GM23248 (cell line): ENCODE results near the gene CEP350. TPM values are rescaled to one million over a fixed set of nuclear protein-coding genes. Genes with fewer than 3 reads are reported as not detected.
A peak's percentile ranks its signal among the peaks of the same experiment; 100 is the strongest.

ENCODE experiments used
- DNase-seq: peaks from one replicate; pipeline ENCODE4 v3.0.0-alpha.2; 2015
- H2AFZ ChIP-seq: fragments of 200-600 bp; sonication (generic); 2 replicates; pipeline ENCODE4 v1.6.1; 2016; ENCODE audit warnings: antibody characterized with exemption
- H3F3A ChIP-seq: fragments of 200-600 bp; sonication (generic); 2 replicates; pipeline ENCODE4 v1.6.1; 2016; ENCODE audit warnings: mild to moderate bottlenecking, antibody characterized with exemption, mixed run types; ENCODE audit not compliant: insufficient read depth
- H3K27ac ChIP-seq: fragments of 200-600 bp; sonication (generic); 2 replicates; pipeline ENCODE4 v1.5.1; 2016; ENCODE audit warnings: mild to moderate bottlenecking
- H3K27me3 ChIP-seq: fragments of 200-600 bp; sonication (generic); replicated peaks from 2 replicates; pipeline ENCODE4 v1.6.1; 2016; ENCODE audit warnings: mild to moderate bottlenecking; ENCODE audit not compliant: insufficient read depth
- H3K36me3 ChIP-seq: fragments of 200-600 bp; sonication (generic); 2 replicates; pipeline ENCODE4 v1.6.1; 2016; ENCODE audit warnings: low read depth, mild to moderate bottlenecking
- H3K4me1 ChIP-seq: fragments of 200-600 bp; sonication (generic); 2 replicates; pipeline ENCODE4 v1.6.1; 2016; ENCODE audit warnings: mild to moderate bottlenecking; ENCODE audit not compliant: insufficient read depth
- H3K4me2 ChIP-seq: fragments of 200-600 bp; sonication (generic); one replicate; pipeline ENCODE4 v1.6.1; 2016; ENCODE audit warnings: mild to moderate bottlenecking; ENCODE audit not compliant: unreplicated experiment
- H3K4me3 ChIP-seq: fragments of 200-600 bp; sonication (generic); 2 replicates; pipeline ENCODE4 v1.5.1; 2016; ENCODE audit warnings: mild to moderate bottlenecking
- H3K79me2 ChIP-seq: fragments of 200-600 bp; sonication (generic); 2 replicates; pipeline ENCODE4 v1.6.1; 2016; ENCODE audit warnings: mild to moderate bottlenecking; ENCODE audit not compliant: insufficient read depth
- H3K9ac ChIP-seq: fragments of 200-600 bp; sonication (generic); 2 replicates; pipeline ENCODE4 v1.6.1; 2016; ENCODE audit warnings: mild to moderate bottlenecking
- H3K9me2 ChIP-seq: fragments of 200-600 bp; sonication (generic); 2 replicates; pipeline ENCODE4 v1.6.1; 2016; ENCODE audit warnings: mixed run types, mild to moderate bottlenecking, moderate library complexity; ENCODE audit not compliant: insufficient read depth
- H3K9me3 ChIP-seq: fragments of 200-600 bp; sonication (generic); one replicate; pipeline ENCODE4 v1.6.1; 2017; ENCODE audit warnings: low read depth
- H4K20me1 ChIP-seq: fragments of 200-600 bp; sonication (generic); 2 replicates; pipeline ENCODE4 v1.6.0; 2016; ENCODE audit not compliant: insufficient read depth
- EZH2 ChIP-seq: fragments of 200-600 bp; sonication (generic); IDR thresholded peaks from 2 replicates; pipeline ENCODE4 v1.6.1; 2018; ENCODE audit warnings: antibody characterized with exemption, mild to moderate bottlenecking; ENCODE audit not compliant: insufficient read depth, poor library complexity, severe bottlenecking
- EZH2phosphoT487 ChIP-seq: fragments of 200-600 bp; sonication (generic); IDR thresholded peaks from 2 replicates; pipeline ENCODE4 v1.6.1; 2018; ENCODE audit warnings: antibody characterized with exemption, moderate library complexity, mild to moderate bottlenecking, low read depth; ENCODE audit not compliant: insufficient read depth
- WGBS, 2 experiments: methylation state at CpG; one replicate each; pipeline ENCODE4 v1.1.6; 2015 to 2017; ENCODE audit warnings: low lambda C conversion rate in 2 of 2, low coverage in 1 of 2; ENCODE audit errors: missing lambda C conversion rate in 2 of 2; 5-methylcytosine and 5-hydroxymethylcytosine counted together
- in situ Hi-C: fragments of 300-500 bp; cut with MboI; formaldehyde crosslinking; loops from 2 replicates; pipeline ENCODE4 v1.15.0; 2020
- polyA plus RNA-seq: library from polyadenylated mRNA; unstranded; fragments of >200 nt; fragmentation: Nextera tagmentation; extraction: Ambion mirVana; gene quantifications from 2 replicates; pipeline ENCODE4 v1.2.1, GENCODE V29; 2016
- total RNA-seq: library from RNA; depleted of rRNA; stranded (reverse); fragments of >200 nt; shearing (Covaris generic); gene quantifications from 2 replicates; pipeline ENCODE4 v1.2.3, GENCODE V29; 2014

The CEP350 gene
- total and polyA plus RNA-seq, 2 experiments from 2014 or later = 14.9 to 81.3 TPM

DNA sequence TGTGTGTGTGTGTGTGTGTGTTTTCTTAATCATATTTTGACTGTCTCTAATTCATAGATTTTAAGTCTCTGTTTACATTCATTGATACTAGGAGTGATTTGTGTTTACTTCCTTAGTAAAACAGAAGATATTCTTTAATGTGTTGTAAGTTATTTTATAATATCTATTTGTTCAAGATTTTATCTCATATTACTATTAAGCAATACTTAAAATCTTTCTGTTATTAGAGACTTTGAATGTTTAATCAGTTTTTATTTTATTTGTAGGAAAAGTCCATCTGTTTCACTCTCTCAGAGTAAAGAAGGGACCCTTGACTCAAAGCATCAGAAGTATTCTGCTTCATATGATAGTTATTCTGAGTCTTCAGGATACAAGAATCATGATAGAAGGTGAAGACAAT is 89.2 kb downstream of the CEP350 start:
- Histone ChIP-seq H3K9me3 (no peaks in the 10 kb centered on the region), H4K20me1 (no peaks in the 10 kb centered on the region), H3K36me3 (peaks cover 52% of the 10 kb centered on the region), H3K4me3 (no peak overlapping the region), H2AFZ (no peak overlapping the region), H3K9ac (no peak overlapping the region), H3K4me1 (peaks cover 39% of the 10 kb centered on the region), H3K27me3 (no peaks in the 10 kb centered on the region), H3F3A (peaks cover 36% of the 10 kb centered on the region), H3K4me2 (peak overlapping the region; percentile 60), H3K9me2 (0 out of 2 replicates have a peak, but pooled peaks cover 3% of the 10 kb centered on the region), H3K27ac (peak overlapping the region; percentile 52), H3K79me2 (0 out of 2 replicates have a peak, but pooled peaks cover 5% of the 10 kb centered on the region)
- no peak for TF ChIP-seq EZH2
- no peak for TF ChIP-seq EZH2phosphoT487
- no peak for DNase-seq
- in situ Hi-C loops = no loop called here

GRCh38 chr1:180046674-180047073 is 92.1 kb downstream of the CEP350 start:
- 0 out of 2 replicates have a peak, but pooled peaks cover 5% of the 10 kb centered on the region for H3K79me2 ChIP-seq
- peaks cover 26% of the 10 kb centered on the region for H3F3A ChIP-seq
- H3K27me3 ChIP-seq = no peaks in the 10 kb centered on the region
- no peak for DNase-seq
- 95 to 100% methylated on average over 1 of the region's 1 CpG for WGBS, 2 experiments
- no peaks in the 10 kb centered on the region for H4K20me1 ChIP-seq
- H2AFZ ChIP-seq = no peak overlapping the region
- H3K4me2 ChIP-seq = no peak overlapping the region
- in situ Hi-C loops = no loop called here
- no peak overlapping the region for H3K27ac ChIP-seq
- TF ChIP-seq EZH2 = no peak
- TF ChIP-seq EZH2phosphoT487 = no peak
- peaks cover 61% of the 10 kb centered on the region for H3K36me3 ChIP-seq
- peaks cover 22% of the 10 kb centered on the region for H3K4me1 ChIP-seq
- H3K9me2 ChIP-seq = 0 out of 2 replicates have a peak, but pooled peaks cover 3% of the 10 kb centered on the region
- no peak overlapping the region for H3K4me3 ChIP-seq
- H3K9ac ChIP-seq = no peak overlapping the region
- H3K9me3 ChIP-seq = no peaks in the 10 kb centered on the region

DNA sequence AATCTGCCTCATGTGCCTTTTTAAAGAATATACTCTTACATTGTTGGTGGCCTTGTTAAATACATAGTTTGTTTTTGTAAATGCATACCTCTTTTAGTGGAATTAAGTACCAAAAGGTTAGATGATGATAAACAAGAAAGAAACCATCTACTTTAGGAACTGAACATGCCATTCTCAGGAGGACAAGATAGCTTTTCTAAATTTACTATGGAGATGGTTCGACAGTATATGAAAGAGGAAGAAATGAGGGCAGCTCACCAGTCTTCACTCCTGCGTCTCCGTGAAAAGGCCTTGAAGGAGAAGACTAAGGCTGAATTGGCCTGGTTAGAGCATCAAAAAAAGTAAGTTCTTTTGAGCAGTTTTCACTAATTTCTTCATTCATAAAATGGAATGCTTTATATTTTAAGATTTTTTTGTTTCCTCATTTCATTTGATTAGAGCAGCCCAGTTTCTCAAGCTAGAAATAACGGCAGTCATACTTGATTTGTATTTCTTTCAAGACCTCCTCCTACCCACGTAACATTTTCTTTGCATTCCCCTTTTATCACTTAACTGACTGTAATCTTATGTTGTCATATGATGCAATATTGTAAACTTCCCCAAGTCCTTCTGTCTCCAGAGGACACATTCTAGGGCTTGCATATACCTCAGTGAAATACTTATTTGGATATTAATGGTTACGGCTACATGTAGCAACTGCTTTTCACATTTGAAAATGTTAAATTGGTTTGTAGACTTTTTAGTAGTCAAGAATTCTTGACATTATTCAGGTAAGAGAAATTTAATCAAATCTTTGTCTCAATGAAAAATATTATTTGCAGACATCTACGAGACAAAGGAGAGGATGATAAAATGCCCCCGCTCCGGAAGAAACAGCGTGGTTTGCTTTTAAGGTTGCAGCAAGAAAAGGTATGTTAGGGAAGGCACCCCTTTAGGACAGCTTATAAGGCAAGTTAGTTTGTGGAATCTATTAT is 99.3 kb downstream of the CEP350 start:
- no peaks in the 10 kb centered on the region for H3K27me3 ChIP-seq
- no peaks in the 10 kb centered on the region for H3K4me1 ChIP-seq
- no peak for TF ChIP-seq EZH2phosphoT487
- TF ChIP-seq EZH2 = no peak
- in situ Hi-C loops = no loop called here
- H3K36me3 ChIP-seq = peaks cover 53% of the 10 kb centered on the region
- no peak overlapping the region for H3K4me3 ChIP-seq
- no peak overlapping the region for H3K9ac ChIP-seq
- no peak overlapping the region for H3K4me2 ChIP-seq
- 97 to 98% methylated on average over 10 of the region's 10 CpGs for WGBS, 2 experiments
- no peaks in the 10 kb centered on the region for H3K9me3 ChIP-seq
- H2AFZ ChIP-seq = no peak overlapping the region
- H3K9me2 ChIP-seq = no peaks in the 10 kb centered on the region
- H4K20me1 ChIP-seq = no peaks in the 10 kb centered on the region
- no peak for DNase-seq
- H3K27ac ChIP-seq = no peak overlapping the region
- H3K79me2 ChIP-seq = no peaks in the 10 kb centered on the region
- 0 out of 2 replicates have a peak, but pooled peaks cover 7% of the 10 kb centered on the region for H3F3A ChIP-seq

DNA sequence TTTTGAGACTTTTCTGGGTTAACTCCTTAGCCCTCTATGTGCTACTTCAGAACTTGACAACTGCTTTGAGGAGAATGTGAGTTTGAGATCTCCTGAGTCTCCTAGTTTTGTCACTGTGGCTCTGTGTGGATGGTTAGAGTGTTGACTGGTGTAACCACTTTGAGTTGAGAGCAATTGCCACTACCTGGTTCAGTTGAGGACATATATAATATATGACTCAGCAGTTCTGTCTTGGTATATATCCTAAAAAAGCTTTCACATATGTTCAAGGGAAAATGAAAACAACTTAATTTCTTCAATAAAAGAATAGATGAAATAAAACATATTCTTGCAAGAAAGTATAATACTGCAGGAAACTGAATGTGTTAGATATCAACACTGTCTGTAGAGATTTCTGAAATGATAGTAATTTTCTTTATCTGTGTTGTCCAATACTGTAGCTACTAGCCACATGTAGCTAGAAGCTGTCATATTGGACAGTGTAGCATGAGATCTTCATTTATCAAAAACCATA is 103.3 kb downstream of the CEP350 start:
- no peak overlapping the region for H3K27ac ChIP-seq
- in situ Hi-C loops = no loop called here
- no peak for DNase-seq

More for the DNA sequence above, 103.3 kb downstream of the CEP350 start:
- H3K9me2 ChIP-seq = no peaks in the 10 kb centered on the region
- no peaks in the 10 kb centered on the region for H3K79me2 ChIP-seq
- H3K36me3 ChIP-seq = peaks cover 47% of the 10 kb centered on the region
- no peak overlapping the region for H3K9ac ChIP-seq
- no peak overlapping the region for H2AFZ ChIP-seq
- no peak overlapping the region for H3K4me2 ChIP-seq
- 0 out of 2 replicates have a peak, but pooled peaks cover 7% of the 10 kb centered on the region for H3F3A ChIP-seq
- no peaks in the 10 kb centered on the region for H3K9me3 ChIP-seq
- no peaks in the 10 kb centered on the region for H3K4me1 ChIP-seq
- no peaks in the 10 kb centered on the region for H4K20me1 ChIP-seq
- no peaks in the 10 kb centered on the region for H3K27me3 ChIP-seq
- H3K4me3 ChIP-seq = no peak overlapping the region
- TF ChIP-seq EZH2phosphoT487 (no peak), EZH2 (no peak)
